GM11168 (cell line): ENCODE data around the gene CSF2.
"Not testable (repeated sequence)": the region's sequence is repeated elsewhere in the genome, so short reads cannot be mapped to it uniquely, and the experiment has no call there.

Source experiments
- in situ Hi-C: fragments of 300-500 bp; cut with MboI; formaldehyde crosslinking; loops from one replicate; pipeline ENCODE4 v1.12.0; 2022; ENCODE audit warnings: low sequenced_read_pairs; ENCODE audit not compliant: unreplicated experiment

CSF2 gene

GRCh38 chr5:132103332-132103951 lies 29.9 kb downstream of the CSF2 start:
- in situ Hi-C loops = loop anchor here (10.0 kb wide), 1 partner anchor 429 kb away; no protein-coding TSS in a partner anchor

DNA sequence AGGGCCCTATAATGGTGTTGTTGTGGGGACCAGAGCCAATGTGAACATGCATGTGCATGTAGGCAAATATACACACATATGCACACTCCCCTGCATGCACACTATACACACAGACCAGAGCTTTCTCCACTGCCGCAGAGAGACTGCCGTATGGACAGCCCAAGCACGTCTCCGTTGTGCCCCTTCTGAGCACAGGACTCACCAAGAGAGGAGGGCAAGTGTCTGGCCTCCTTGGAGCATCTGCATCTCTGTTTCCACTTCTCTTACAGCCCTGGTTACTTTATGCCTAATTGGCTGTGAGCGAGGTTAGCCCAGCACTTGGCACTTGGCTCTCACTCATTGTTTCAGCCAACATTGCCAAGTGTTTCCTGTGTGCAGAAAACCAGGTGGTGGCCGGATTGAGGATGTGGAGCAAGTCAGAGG lies 30.4 kb downstream of the CSF2 start:
- in situ Hi-C loops = loop anchor here (10.0 kb wide), 1 partner anchor 429 kb away; no protein-coding TSS in a partner anchor

- in situ Hi-C loops = loop anchor here (10.0 kb wide), 1 partner anchor 430 kb away; no protein-coding TSS in a partner anchor
Measured at GRCh38 chr5:132104556-132104955, 31.0 kb downstream of the CSF2 start.

GRCh38 chr5:132105688-132106087 lies 32.1 kb downstream of the CSF2 start:
- in situ Hi-C loops = loop anchor here (10.0 kb wide), 1 partner anchor 431 kb away; no protein-coding TSS in a partner anchor

DNA sequence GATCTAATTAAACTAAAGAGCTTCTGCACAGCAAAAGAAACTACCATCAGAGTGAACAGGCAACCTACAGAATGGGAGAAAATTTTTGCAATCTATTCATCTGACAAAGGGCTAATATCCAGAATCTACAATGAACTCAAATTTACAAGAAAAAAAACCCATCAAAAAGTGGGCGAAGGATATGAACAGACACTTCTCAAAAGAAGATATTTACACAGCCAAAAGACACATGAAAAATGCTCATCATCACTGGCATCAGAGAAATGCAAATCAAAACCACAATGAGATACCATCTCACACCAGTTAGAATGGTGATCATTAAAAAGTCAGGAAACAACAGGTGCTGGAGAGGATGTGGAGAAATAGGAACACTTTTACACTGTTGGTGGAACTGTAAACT lies 34.9 kb downstream of the CSF2 start:
- in situ Hi-C loops = loop anchor here (10.0 kb wide), 1 partner anchor 434 kb away; no protein-coding TSS in a partner anchor

GRCh38 chr5:132108957-132109356 lies 35.4 kb downstream of the CSF2 start:
- in situ Hi-C loops = loop anchor here (10.0 kb wide), 1 partner anchor 434 kb away; no protein-coding TSS in a partner anchor

DNA sequence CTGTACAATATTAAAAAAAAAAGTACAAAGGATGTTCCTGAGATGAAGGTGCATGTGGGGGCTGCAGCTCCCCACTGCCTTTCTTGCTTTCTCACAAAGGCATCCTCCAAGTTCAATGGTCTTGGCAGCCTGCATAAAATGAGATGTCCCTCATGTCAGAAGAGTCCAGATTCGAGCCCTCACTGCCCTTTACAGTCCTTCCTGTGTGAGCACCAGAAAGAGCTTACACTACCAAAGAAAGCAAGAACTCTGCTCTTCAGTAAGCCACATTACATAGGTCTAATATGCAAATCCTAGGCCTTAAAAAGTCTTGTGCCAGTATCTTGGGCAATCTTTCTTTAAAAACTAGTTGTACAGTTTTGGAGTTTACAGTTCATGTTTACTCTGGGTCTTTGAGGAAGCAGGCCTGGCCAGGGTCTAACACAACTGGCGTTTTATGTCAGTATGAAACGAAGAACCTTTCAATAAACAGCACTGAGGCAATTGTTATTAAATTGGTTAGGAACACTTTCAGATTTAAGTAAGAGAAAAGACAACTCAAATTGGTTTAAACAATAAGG lies 36.0 kb downstream of the CSF2 start:
- in situ Hi-C loops = loop anchor here (10.0 kb wide), 1 partner anchor 435 kb away; no protein-coding TSS in a partner anchor

DNA sequence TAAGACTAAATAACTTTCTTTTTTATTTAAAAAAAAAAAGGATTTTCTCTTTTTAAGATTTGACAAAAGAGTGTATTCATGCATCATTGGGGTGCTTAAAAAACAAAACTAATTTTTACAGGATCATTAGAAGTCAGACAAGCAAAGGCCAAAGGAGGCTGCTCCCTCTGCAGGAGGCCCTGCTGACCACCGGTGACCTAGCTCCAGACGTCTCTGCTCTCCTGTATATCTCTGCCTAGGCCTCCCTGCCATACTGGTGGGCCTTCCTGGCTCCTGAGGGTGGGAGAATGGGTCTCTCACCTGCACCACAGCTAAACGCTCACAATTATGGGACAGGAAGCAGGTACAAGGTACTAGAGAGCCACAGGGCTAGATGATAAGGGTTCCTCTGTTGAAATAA lies 36.6 kb downstream of the CSF2 start:
- in situ Hi-C loops = no loop called here

DNA sequence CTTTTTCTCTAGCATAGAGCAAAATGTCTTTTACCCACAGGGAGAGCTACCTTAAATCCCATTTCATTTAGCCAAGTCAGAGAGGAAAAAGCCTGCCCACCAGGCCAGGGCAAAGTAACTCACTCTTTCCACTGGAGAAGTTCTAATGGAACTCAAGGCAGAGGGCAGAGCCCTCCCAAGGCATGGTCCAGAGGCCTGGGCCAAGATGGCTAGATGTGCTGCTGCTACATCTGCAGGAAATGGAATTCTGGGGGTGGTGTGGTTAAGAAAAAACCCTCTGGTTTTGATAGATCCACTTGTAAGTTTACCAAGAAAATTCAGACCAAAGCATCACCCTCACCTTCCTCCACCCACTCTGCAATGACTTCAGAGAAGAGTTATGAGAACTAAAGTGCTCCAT lies 37.3 kb downstream of the CSF2 start:
- in situ Hi-C loops = no loop called here

GRCh38 chr5:132112111-132112510 lies 38.5 kb downstream of the CSF2 start:
- in situ Hi-C loops = no loop called here

DNA sequence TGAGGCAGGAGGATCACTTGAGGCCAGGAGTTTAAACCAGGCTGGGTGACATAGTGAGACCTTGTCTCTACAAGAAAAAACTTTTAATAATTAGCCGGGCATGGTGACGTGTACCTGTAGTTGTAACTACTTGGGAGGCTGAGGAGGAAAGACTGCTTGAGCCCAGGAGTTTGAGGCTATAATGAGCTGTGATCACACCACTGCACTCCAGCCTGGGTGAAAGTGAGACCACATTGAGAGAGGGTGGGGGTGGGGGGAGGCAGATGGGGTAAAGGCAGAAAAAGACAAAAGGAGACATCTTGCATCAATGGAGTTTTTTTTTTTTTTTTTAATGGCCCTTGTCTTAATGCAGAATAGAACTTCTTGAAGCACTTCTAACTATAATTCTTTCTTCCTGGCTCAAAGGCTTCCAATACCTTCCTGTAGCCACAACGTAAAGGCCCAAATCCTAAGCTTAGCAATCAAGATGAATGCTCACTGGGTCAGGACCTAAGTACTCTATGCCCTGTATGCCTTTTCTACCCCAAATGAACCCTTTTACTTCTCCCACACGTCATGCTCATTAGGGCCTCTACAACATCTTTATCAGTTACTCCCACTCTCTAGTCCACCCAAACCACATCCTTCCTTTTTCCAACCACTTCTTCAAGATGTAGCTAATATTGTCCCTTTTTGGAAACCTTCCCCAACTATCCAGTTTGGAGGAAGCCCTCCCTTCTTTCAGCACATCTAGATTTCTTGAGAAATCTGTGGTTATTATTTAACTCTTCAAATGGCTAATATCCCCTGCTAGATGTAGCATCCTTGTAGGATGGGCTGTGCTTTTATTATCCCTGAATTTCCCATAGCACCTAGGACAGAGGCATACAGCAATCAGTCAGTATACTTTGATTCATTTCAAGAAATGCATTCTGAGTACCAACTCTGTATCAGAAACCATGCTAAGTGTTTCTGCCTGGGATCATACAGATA lies 40.8 kb downstream of the CSF2 start:
- in situ Hi-C loops = no loop called here

GRCh38 chr5:132115375-132115774 lies 41.8 kb downstream of the CSF2 start:
- in situ Hi-C loops = no loop called here

- in situ Hi-C loops = no loop called here
Measured at GRCh38 chr5:132116072-132116471, 42.5 kb downstream of the CSF2 start.

GRCh38 chr5:132116909-132117489 lies 43.4 kb downstream of the CSF2 start:
- in situ Hi-C loops = not testable (repeated sequence)

- in situ Hi-C loops = not testable (repeated sequence)
Measured at GRCh38 chr5:132120717-132121116, 47.1 kb downstream of the CSF2 start.

DNA sequence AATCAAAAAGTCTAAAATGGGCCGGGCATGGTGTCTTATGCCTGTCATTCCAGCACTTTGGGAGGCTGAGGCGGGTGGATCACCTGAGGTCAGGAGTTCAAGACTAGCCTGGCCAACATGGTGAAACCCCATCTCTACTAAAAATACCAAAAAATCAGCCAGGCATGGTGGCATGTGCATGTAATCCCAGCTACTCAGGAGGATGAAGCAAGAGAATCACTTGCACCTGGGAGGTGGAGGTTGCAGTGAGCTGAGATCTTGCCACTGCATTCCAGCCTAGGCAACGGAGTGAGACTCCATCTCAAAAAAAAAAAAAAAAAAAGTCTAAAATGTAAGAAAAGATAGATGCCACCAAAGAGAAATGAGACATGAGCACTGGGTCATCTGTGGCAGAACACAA lies 49.4 kb downstream of the CSF2 start:
- in situ Hi-C loops = not testable (repeated sequence)

GRCh38 chr5:132123578-132123977 lies 50.0 kb downstream of the CSF2 start:
- in situ Hi-C loops = not testable (repeated sequence)
